CD4-positive, alpha-beta T cell treated with Interleukin-4 for 1 hour (primary cell): ENCODE results near the gene PLCB4.

Source experiments
- DNase-seq, 2 donors: peaks; one replicate each; pipeline ENCODE4 v3.0.0-alpha.2; 2020 to 2022

PLCB4 gene

DNA sequence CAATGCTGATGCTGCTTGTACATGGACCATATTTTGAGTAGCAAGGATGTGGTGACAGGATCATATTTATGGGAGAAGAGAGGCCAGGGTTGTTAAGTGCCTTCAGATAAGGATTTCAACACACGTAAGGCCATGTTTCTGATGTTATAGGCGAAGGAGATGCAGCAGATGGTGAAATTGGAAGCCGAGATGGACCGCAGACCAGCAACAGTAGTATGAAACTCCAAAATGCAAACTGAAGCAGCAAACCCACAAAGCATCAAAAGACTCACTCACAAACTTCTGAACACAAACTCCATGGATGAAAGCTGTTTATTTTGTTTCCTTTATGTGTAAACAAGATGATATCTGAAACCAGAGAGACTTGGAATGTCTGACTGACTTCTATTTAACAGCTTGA, 409.9 kb downstream of the PLCB4 start:
- no peak for DNase-seq

- no peak for DNase-seq
Measured at GRCh38 chr20:9480066-9480465, 411.2 kb downstream of the PLCB4 start.

- DNase-seq: no peak
Measured at GRCh38 chr20:9482180-9482579, 413.3 kb downstream of the PLCB4 start.

- no peak for DNase-seq
Measured at GRCh38 chr20:9483131-9483530, 414.2 kb downstream of the PLCB4 start.

DNA sequence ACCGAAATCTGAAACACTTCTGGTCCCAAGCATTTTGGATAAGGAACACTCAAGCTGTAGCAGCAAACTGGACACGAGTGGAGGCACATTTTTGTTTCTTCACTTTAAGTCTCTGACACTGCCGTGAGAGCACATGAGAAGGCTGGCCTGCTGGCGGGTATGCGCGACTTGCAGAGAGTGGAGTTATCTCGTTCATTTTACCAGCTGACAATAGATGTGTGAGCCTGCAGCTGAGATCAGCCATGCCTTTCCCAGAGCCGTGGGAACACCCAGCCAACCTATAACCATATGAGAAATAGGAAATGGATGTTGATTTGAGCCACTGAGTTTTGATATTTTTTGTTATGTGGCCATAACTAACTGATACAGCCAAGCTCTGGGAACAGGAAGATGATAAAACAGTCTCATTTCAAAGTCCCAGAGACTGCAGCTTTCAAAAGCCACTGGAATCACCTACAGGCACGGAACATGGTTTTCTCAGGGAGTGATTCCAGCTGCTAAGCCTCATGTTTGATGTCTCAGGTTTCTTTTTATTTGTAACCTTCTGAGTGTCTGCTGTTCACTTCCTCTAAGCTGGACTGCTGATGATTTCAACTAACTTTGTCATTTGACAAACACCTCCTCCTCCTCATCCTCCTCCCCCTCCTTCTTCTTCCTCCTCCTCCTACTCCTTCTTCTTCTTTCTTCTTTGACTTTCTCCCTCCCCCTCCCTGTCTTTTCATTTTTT, 416.9 kb downstream of the PLCB4 start:
- DNase-seq: no peak

- DNase-seq: no peak
Measured at GRCh38 chr20:9487231-9487630, 418.3 kb downstream of the PLCB4 start.

GRCh38 chr20:9488063-9488462, 419.2 kb downstream of the PLCB4 start:
- DNase-seq: no peak

GRCh38 chr20:9490161-9490560, 421.3 kb downstream of the PLCB4 start:
- no peak for DNase-seq

- no peak for DNase-seq
Measured at GRCh38 chr20:9490631-9491030, 421.7 kb downstream of the PLCB4 start.

DNA sequence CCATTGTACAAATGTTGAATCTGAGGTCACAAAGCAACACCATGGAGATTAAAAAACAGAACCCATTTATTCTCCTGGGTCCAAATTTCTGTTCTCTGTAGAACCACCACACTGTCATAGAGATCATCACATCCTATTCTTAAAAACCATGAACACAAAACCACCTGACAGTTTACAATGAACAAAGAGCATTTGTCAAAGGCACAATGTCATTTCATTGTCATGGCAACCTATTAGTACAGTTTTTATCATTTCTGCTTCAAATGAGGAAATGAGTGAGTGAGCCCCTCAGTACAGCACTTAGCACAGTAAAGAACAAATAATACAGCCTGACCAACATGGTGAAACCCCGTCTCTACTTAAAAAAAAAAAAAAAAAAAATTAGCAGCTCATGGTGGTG, 422.4 kb downstream of the PLCB4 start:
- no peak for DNase-seq

DNA sequence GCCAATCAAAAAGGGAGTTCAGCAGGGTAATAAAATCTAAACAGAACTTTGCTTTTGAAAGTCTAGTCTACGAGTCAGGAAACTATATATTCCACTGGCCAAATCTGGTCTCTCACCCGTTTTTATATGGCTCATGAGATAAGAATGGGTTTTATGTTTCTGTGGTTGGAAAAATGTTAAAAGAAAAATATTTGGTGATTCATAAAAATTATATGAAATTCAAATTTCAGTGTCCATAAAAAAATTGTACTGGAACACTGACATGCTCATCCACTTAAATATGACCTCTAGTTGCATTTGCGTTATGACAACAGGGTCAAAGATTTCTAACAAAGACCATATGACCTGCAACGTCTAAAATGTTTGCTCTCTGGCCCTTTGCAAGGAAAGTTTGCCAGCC, 423.2 kb downstream of the PLCB4 start:
- DNase-seq: no peak

DNA sequence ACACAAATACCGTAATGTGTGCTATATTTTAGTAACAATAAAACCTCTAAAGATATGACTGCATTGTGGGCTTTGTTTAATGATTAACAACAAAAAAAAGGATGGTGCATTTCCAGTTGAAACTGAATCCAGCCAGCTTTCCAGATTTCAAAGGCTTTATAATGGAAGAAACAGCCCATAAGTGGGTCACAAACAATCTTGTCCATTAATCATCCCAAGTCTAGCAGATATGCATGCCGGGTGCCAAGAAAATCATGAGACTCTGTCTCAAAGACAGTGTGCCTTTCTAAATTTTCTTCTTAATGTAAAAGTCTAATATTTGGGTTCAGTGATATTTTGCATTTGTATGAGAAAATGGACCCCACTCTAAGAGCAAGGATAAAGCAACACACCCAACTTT, 424.9 kb downstream of the PLCB4 start:
- no peak for DNase-seq

GRCh38 chr20:9495701-9496100, 426.8 kb downstream of the PLCB4 start:
- no peak for DNase-seq

GRCh38 chr20:9496155-9496554, 427.3 kb downstream of the PLCB4 start:
- no peak for DNase-seq

DNA sequence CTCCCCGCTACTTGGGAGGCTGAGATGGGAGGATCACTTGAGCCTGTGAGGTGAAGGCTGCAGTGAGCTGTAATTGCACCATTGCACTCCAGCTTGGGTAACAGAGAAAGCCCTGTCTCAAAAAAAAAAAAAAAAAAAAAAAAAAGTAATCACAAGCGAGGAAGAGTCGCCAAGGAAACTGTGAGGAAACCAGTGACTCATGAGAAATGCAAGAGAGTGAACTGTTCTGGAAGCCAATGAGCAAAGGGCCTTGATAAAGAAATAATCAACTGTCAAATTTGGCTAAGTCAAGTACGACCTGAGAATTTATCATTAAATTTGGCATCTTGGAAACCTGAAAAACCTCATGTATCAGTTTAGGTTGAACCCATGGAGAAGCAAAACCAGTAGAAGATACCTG, 429.4 kb downstream of the PLCB4 start:
- no peak for DNase-seq

GRCh38 chr20:9499126-9499899, 430.4 kb downstream of the PLCB4 start:
- DNase-seq: no peak

GRCh38 chr20:9500121-9500520, 431.2 kb downstream of the PLCB4 start:
- DNase-seq: peak in 1 of 2 donors; percentile 38

DNA sequence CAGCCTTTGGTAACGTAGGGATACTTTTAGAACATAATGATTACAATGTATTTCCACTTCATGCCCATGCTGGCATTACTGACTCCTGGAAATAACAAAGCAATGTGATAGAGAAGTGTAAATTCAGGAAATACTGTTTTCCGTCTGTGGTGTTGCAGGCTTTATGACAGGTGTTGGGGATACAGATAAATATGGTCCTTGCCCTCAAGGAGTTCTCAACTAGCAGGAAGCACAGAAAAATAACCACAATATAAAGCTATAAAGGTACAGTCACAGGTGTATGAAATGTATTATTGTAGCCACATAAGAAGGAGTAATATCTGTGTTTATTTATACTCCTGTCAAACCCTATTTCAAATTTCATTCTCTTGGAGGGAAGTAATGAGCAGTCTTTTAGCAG, 432.6 kb downstream of the PLCB4 start:
- DNase-seq: no peak

DNA sequence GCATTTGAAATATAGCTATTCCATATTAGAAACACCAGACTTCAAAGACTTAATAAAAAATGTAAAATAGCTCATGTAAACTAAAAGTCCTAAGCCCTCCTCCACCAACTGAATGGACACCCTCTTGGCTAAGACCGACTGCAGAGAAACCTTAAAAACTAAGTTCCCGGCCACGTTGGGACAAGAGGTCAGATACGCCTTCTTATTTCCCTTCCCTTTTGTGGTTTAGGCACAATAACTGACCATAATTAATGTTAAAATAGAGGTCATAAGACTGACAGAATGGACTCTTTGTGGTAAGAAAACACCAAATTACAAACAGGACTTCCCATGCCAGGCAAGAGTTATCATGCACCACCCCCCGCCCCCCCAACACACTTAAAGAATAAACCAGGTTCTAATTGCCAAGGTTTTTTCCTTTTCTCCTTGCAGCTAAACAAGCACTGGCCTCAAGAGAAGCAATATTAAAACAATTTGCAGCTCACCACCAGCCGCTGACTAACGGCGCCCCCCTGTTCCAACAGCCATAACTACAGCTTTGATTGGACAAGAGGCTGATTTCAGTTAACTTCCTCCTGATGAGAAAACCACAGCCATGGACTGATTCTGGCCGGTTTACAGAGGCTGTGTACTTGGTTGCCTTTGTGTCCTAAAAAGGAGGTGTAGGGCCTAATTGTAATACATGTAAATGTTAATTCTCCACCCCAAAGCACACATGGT, 434.8 kb downstream of the PLCB4 start:
- DNase-seq: no peak

DNA sequence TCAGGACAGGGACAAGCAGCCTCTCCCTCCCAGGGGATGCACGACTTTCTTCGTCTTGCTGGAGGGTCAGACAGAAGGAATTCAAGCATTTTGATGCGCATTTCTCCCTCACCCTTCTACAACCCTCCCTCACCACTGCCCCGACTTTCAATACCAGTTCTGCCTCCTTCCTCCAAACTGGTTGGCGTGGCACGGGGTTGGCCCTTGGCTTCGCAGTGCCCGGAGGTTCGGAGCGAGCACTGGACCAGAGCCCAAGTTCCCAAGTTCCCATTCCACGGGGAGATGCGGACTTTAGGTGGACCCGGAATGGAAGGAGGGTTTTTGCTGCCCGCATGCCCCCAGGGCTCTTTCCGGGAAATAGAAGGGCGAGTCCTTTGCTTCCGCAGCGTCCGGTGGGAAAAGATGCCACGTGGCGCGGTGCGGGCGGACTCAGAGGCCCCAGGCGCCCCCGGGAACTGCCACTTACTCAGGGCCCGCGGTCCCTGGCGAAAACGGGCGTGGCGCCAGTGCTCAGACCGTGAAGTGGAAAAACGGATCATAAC, 437.5 kb downstream of the PLCB4 start:
- no peak for DNase-seq

DNA sequence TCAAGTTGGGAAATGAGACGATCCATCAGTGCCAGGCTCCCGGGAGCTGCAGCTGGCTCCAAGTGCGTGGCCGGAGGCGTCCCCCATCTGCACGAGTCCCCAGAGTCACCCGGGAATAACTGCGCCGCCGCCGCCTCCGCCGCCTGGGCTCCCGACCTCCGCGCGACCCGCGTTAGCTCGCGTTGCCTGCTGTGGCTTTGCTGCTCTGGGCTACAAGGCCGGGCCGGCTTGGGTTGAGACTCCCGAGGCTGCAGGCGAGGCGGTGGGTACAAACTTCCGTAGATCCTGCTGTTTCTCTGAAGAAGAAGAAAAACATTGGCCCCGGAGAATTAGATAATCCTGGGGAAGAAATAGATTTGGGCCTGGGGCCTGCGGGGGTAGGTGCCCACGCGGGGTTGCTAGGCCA, 438.1 kb downstream of the PLCB4 start:
- no peak for DNase-seq

DNA sequence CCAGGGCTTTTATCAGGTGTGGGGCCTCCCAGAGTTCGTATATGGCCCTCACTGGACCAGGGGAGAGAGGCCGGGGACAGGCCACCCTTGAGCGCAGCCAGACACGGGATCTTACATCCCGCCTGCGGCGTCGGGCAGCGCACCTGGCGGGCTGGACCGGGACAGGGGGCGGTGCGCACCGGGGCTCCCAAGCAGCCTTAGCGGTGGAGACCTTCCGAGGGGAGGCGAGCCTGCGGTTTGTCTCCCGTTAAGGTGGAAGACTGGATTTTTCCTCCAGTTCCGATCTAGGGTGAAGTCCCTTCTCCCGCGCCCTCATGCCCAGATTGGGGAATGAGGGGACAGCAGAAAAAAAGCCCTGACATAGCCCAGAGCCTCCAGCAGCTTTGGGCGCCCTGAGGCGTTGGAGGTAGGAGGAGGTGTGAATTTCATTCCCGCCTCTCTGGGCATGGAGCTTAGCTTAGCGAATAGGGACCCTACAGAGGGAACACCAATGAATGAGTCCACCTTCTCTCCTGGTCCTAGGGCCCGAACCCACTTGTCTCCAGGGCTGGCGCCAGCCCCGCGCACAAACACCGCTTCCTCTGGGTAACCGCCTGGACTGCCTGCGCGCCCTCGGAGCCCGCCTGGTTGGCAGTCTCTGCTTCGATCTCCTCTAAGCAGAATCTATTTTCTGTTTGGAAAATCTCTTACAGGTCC, 438.8 kb downstream of the PLCB4 start:
- DNase-seq: no peak

DNA sequence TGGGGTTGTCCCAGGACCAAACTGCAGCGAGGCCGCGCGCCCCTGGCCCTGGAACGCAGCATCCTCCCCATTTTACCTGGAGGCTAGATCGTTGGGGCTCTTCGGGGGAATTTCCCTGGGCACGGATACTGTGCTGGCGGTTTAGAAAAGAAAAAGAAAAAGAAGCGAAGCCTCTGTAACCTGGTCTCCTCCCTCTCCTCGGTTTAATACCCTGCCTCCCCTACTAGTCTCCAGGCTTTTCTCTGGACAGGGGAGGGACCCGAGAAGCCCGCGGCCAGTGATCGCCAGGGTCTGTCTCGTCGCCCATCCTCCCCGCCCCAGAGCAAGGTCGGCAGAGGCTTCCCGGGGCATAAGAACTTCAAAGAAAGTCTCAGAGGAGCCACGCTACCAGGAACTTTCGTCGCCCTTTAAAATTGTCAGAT, 439.4 kb downstream of the PLCB4 start:
- no peak for DNase-seq
